Measurements from ENCODE around the gene ANAPC5. TPM values are rescaled to one million over a fixed set of nuclear protein-coding genes. Genes with fewer than 3 reads are reported as not detected.

ANAPC5 gene
- total RNA-seq, 1 experiment from 2014 or later: 116 TPM

GRCh38 chr12:121323908-121324307, 28.3 kb downstream of the ANAPC5 start (continued):
- TF ChIP-seq, protein P1, sequence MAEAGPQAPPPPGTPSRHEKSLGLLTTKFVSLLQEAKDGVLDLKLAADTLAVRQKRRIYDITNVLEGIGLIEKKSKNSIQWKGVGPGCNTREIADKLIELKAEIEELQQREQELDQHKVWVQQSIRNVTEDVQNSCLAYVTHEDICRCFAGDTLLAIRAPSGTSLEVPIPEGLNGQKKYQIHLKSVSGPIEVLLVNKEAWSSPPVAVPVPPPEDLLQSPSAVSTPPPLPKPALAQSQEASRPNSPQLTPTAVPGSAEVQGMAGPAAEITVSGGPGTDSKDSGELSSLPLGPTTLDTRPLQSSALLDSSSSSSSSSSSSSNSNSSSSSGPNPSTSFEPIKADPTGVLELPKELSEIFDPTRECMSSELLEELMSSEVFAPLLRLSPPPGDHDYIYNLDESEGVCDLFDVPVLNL (CRISPR knock-in tag; IDR thresholded peaks at IDR 0.05; ENCODE audit: borderline replicate concordance, low read depth): no peak
- no peak for TF ChIP-seq ZNF232 (CRISPR knock-in tag; IDR thresholded peaks at IDR 0.05)
- no peak for TF ChIP-seq SOX15 (CRISPR knock-in tag; IDR thresholded peaks at IDR 0.05)

DNA sequence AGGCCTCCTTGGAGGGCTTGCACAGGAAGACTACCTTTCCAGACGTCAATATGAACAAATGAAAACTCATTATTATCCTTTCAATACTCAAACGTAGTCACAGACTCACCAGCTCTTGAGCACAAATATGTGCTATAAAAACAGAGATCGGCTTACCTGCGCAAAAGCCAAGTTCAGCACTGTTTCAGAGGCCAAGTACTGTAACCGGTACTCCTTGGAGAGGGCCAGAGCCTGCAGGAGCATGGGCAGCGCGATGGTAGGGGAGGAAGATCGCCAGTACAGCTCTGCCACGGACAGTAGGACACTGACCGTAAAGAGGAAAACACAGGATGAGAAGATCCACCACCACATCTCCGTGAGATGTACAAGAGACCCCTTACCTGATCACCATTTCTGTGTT, 34.1 kb downstream of the ANAPC5 start:
- Mint-ChIP-seq H3K4me3 (no peak overlapping the region), H3K36me3 (peaks cover 41% of the 10 kb centered on the region), H3K9me3 (no peaks in the 10 kb centered on the region), H3K27ac (no peak overlapping the region), H3K27me3 (ENCODE audit: low read depth) (no peaks in the 10 kb centered on the region), H3K4me1 (peaks cover 4% of the 10 kb centered on the region)
- DNase-seq (ENCODE audit: low spot score) (no peak), ATAC-seq (no peak)
- no peak for TF ChIP-seq TEAD1 (CRISPR knock-in tag; IDR thresholded peaks at IDR 0.05)
- TF ChIP-seq SP1 (CRISPR knock-in tag; conservative IDR thresholded peaks at IDR 0.05): no peak
- TF ChIP-seq, protein P2, sequence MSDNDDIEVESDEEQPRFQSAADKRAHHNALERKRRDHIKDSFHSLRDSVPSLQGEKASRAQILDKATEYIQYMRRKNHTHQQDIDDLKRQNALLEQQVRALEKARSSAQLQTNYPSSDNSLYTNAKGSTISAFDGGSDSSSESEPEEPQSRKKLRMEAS (CRISPR knock-in tag; IDR thresholded peaks at IDR 0.05): no peak
- TF ChIP-seq, protein P3, sequence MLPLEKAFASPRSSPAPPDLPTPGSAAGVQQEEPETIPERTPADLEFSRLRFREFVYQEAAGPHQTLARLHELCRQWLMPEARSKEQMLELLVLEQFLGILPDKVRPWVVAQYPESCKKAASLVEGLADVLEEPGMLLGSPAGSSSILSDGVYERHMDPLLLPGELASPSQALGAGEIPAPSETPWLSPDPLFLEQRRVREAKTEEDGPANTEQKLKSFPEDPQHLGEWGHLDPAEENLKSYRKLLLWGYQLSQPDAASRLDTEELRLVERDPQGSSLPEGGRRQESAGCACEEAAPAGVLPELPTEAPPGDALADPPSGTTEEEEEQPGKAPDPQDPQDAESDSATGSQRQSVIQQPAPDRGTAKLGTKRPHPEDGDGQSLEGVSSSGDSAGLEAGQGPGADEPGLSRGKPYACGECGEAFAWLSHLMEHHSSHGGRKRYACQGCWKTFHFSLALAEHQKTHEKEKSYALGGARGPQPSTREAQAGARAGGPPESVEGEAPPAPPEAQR (CRISPR knock-in tag; IDR thresholded peaks at IDR 0.05): no peak
- TF ChIP-seq FOXP1 (CRISPR knock-in tag; IDR thresholded peaks at IDR 0.05; ENCODE audit: borderline replicate concordance): no peak
- no peak for TF ChIP-seq SMAD3 (CRISPR knock-in tag; IDR thresholded peaks at IDR 0.05; ENCODE audit: borderline replicate concordance)
- TF ChIP-seq, protein P4, sequence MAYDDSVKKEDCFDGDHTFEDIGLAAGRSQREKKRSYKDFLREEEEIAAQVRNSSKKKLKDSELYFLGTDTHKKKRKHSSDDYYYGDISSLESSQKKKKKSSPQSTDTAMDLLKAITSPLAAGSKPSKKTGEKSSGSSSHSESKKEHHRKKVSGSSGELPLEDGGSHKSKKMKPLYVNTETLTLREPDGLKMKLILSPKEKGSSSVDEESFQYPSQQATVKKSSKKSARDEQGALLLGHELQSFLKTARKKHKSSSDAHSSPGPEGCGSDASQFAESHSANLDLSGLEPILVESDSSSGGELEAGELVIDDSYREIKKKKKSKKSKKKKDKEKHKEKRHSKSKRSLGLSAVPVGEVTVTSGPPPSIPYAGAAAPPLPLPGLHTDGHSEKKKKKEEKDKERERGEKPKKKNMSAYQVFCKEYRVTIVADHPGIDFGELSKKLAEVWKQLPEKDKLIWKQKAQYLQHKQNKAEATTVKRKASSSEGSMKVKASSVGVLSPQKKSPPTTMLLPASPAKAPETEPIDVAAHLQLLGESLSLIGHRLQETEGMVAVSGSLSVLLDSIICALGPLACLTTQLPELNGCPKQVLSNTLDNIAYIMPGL (CRISPR knock-in tag; IDR thresholded peaks at IDR 0.05): no peak
- TF ChIP-seq ZNF232 (CRISPR knock-in tag; IDR thresholded peaks at IDR 0.05): no peak
- TF ChIP-seq ATF1 (CRISPR knock-in tag; IDR thresholded peaks at IDR 0.05): no peak
- no peak for TF ChIP-seq ZNF396 (CRISPR knock-in tag; IDR thresholded peaks at IDR 0.05; ENCODE audit: borderline replicate concordance)
- no peak for TF ChIP-seq TP53 (CRISPR knock-in tag; IDR thresholded peaks at IDR 0.05)
- ChIA-PET CTCF (interaction anchor here (0.9 kb wide), 1 partner anchor 17 kb away, joined by 3 read pairs; no protein-coding TSS in a partner anchor), POLR2A (no interaction called here)

GRCh38 chr12:121314431-121314830, 37.8 kb downstream of the ANAPC5 start:
- ChIA-PET POLR2A (no interaction called here), CTCF (no interaction called here)
- H3K27me3 Mint-ChIP-seq (ENCODE audit: low read depth): no peaks in the 10 kb centered on the region
- H3K27ac Mint-ChIP-seq: no peak overlapping the region
- H3K9me3 Mint-ChIP-seq: no peaks in the 10 kb centered on the region
- no peak for ATAC-seq
- DNase-seq (ENCODE audit: low spot score): no peak
- peaks cover 43% of the 10 kb centered on the region for H3K36me3 Mint-ChIP-seq
- H3K4me3 Mint-ChIP-seq: no peak overlapping the region
- peaks cover 4% of the 10 kb centered on the region for H3K4me1 Mint-ChIP-seq
- no peak for TF ChIP-seq GRHL2 (CRISPR knock-in tag; IDR thresholded peaks at IDR 0.05; ENCODE audit: insufficient replicate concordance, severe bottlenecking)
- TF ChIP-seq TP53 (CRISPR knock-in tag; IDR thresholded peaks at IDR 0.05): no peak
- TF ChIP-seq E2F1 (CRISPR knock-in tag; IDR thresholded peaks at IDR 0.05): no peak
- no peak for TF ChIP-seq NR1H2 (CRISPR knock-in tag; IDR thresholded peaks at IDR 0.05)
- TF ChIP-seq TCF7 (CRISPR knock-in tag; IDR thresholded peaks at IDR 0.05; ENCODE audit: low read depth): no peak
- TF ChIP-seq TEAD4 (CRISPR knock-in tag; IDR thresholded peaks at IDR 0.05): no peak
- TF ChIP-seq, protein P5, sequence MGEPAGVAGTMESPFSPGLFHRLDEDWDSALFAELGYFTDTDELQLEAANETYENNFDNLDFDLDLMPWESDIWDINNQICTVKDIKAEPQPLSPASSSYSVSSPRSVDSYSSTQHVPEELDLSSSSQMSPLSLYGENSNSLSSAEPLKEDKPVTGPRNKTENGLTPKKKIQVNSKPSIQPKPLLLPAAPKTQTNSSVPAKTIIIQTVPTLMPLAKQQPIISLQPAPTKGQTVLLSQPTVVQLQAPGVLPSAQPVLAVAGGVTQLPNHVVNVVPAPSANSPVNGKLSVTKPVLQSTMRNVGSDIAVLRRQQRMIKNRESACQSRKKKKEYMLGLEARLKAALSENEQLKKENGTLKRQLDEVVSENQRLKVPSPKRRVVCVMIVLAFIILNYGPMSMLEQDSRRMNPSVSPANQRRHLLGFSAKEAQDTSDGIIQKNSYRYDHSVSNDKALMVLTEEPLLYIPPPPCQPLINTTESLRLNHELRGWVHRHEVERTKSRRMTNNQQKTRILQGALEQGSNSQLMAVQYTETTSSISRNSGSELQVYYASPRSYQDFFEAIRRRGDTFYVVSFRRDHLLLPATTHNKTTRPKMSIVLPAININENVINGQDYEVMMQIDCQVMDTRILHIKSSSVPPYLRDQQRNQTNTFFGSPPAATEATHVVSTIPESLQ (CRISPR knock-in tag; IDR thresholded peaks at IDR 0.05): no peak
- no peak for TF ChIP-seq ESRRA (CRISPR knock-in tag; IDR thresholded peaks at IDR 0.05; ENCODE audit: borderline replicate concordance)
- no peak for TF ChIP-seq OVOL2 (CRISPR knock-in tag; IDR thresholded peaks at IDR 0.05; ENCODE audit: borderline replicate concordance)
- TF ChIP-seq JUN (CRISPR knock-in tag; IDR thresholded peaks at IDR 0.05): no peak
- TF ChIP-seq JAZF1 (CRISPR knock-in tag; IDR thresholded peaks at IDR 0.05): no peak
- no peak for TF ChIP-seq FOXJ3 (CRISPR knock-in tag; IDR thresholded peaks at IDR 0.05; ENCODE audit: borderline replicate concordance)
- TF ChIP-seq ZNF232 (CRISPR knock-in tag; IDR thresholded peaks at IDR 0.05): no peak
